ENCODE measurements around the gene BCORL1.

Gene BCORL1

DNA sequence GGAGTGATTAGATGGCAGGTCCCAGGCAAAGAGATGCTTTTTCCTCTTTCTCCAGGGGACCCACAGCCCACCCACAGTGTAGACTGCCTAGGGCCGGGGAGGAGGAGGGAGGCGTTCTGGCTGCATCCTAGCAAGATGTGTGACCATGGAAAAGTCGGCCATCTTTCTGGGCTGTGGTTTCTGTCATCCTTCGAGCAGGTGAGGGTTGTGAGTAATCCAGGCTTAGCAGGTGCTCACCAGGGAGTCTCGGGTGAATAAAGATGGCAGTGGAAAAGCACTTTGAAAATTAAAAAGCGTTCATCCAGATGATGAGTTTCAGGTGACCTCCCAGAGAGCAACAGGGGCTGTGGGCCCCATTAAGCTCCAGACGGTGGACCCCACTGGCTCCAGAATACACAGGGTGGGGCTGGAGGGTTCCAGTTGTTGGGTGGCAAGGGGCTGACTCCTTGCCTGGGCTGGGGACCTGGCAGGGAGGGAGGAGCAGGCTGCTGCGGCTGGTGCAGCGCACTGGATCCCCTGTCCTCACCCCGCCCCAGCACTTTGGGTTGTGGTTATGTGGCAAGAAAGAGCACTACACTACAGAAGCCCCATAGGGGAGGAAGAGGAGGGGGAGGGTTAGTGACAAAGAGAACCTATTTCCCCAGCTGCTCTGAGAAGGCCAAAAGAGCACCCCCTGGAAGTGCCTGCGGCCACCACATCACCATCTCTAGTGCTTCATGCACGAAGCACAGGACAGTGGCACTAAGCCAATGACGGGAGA is 104.2 kb downstream of the BCORL1 start:
- in situ Hi-C loops (cut with MboI; ENCODE audit: low sequenced_read_pairs) = no loop called here

DNA sequence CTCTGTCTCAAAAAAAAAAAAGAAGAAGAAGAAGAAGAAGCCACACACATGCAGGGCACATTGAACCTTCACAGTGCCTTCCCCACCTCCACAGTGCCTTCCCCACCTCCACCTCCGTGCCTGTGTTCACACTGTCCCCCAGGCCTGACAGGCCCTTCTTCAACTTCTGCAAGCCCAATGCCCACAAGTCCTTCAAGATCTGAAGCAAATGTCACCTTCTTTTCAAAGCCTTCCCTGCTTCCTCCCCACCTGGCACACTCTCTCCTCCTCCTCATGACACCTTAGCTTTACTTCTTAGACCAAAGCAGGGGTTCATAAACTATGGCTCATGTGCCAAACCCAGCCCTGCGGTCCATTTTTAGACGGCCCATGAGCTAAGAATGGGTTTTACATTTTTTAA is 107.9 kb downstream of the BCORL1 start:
- in situ Hi-C loops (cut with MboI; ENCODE audit: low sequenced_read_pairs) = no loop called here

DNA sequence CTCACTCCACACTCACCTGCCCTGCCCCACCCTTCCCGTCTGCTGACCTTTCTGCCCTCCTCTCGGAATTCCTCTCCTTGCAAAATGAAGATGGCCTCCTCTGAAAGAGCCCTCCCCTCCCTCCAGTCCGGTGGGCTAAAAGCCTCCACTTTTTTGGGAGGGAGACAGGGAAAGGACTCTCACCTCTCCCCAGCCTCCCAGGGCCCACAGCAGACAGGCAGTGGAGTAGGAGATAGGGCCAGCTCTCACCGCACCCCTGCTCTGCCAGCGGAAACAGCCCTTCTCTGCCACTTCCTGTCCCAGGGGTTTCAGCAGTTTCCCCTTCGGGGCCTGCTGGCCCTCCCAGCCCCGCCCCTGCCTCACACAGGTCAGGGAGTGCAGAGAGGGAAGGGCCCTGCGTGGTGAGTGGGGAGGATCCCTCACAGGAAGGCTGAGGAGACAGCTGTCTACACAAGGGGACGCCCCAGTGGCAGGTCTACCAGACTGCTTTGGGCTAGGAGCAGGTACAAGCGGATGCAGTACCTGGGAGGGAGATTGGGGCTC is 109.6 kb downstream of the BCORL1 start:
- in situ Hi-C loops (cut with MboI; ENCODE audit: low sequenced_read_pairs) = no loop called here

DNA sequence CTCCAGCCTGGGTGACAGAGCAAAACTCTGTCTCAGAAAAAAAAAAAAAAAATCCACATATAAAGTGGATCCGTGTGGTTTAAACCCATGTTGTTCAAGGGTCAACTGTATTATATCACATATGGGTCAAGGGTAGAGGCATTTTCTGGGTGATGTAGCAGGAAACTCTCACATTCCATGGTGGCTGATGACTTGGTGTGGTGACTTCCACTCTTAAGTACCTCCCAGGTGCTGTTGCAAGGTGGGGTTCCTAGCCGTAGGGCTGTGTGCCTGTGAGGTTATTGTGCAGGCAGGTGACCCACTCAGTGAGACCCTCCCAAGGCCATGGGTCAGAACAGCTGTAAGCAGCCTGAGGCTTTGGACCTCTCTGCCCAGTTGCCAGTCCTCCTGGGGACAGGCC is 110.8 kb downstream of the BCORL1 start:
- in situ Hi-C loops (cut with MboI; ENCODE audit: low sequenced_read_pairs) = no loop called here

DNA sequence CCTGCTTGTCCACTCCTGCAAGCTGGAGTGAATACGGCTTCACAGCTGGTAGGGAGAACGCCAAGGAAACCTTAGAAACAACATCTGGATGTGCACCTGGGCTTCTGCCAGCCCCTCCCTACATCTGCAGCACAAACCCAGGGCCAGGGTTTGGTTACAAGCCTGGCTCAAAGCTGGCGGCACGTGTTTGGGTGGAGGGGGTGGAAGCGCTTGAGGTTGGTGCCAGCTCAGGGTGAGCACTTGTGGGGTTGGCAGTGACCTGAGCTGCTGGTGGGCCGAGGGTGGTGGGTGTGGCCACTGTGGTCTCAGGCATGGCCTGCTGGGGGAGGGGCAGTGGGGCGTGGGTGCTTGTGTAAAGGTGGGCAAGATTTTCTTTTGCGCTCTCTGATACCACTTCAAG is 112.3 kb downstream of the BCORL1 start:
- in situ Hi-C loops (cut with MboI; ENCODE audit: low sequenced_read_pairs) = no loop called here

DNA sequence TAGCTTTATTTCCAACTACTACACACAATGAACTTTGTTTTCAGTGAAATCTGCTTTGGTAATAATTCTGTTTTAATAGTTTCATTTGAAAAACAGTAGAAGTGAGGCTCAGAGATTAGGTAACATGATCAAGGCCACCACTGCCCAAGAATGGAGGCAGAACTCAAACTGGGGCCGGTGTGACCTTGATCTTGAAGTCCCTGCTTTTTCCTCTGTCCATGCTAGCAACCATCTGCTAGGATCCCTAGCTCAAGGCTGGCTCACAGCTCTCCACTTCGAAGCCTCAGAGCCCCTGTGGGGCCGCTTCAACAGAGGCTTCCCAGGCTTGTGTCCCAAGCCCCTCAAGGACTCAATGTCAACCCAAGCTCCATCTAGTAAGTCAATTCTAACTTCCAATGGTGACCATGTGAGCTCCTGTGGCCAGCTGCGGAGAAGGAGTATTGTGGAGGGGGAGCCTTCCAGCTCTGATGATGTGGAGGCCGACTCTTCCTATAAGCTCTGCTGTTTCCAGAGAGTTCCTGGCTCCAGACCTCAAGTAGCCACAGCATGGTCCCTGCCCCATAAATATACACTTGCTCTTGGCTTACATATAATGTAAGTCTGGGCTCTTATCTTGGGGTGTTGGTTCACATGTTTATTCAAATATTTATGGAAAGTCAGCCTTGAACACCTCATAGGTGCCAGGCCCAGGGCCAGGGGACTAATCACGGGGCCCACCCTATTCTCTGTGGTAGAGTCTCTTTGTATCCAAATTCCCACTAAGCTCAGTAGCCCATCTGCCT is 113.0 kb downstream of the BCORL1 start:
- in situ Hi-C loops (cut with MboI; ENCODE audit: low sequenced_read_pairs) = no loop called here

DNA sequence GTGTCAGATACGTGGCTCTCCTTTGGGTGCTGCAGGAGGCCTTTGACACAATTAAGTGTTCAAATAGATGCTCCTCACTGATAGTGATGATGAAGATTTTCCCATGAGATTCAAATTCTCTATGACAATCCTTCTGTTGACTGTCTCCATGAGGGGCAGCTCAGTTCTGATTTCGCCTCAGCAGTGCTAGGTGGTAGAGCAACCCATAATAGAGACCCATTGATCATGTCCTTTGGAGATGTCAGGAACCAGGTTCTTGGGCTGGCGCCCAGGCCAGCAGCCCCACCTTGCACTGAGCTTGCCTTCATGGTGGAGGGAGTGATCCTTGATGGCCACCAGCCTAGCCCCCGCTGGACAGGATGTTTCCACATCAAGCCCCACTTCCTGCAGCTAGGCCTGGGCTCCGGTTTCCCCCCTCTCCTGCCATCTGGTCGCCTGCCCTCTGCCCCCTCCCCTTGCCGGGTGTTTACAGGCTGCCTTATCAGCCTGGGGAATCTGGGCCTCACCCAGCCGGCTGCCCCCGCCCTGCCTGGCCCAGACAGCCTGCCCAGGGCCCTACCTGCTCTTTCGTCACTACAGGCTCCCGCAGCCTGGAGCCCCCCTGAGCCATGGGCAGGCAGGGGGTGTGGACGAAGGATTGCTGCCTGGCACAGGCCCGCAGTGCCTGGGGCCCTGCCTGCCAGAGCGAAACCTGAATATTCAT is 115.2 kb downstream of the BCORL1 start:
- in situ Hi-C loops (cut with MboI; ENCODE audit: low sequenced_read_pairs) = no loop called here

DNA sequence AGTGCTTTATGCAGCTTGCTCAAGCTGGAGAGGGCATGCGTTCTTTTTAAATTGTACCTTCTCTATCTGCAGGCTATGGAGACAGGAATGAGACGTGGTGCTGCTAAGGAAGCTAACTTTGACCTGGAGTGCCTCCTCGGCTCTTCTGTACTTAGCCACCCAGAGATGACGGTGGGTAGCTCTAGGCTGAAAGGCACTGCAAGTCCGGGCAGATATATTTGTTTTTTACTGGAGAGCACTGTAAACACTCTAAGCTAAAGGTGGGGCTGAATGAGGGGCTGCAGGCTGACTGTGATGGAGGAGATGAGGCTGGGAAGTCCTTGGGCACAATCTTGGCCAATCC is 115.7 kb downstream of the BCORL1 start:
- in situ Hi-C loops (cut with MboI; ENCODE audit: low sequenced_read_pairs) = no loop called here

DNA sequence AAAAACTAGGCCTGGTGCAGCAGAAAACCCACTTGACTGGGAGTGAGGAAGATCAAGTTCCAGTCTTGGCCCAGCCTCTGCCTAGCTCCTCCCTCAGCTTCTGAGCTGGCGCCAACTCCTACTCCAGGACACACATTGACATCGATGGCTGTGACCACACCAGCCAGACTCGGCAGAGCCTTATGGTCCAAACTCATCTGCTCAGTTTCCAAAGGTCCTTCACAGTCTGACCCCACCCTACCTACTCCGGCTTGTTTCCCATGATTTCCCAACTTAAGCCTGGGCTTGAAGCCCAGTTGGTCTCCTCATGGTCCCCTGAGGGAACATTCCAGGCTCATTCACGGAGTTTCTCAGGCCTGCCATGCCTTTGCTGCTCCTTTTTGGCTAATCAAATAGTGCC is 117.7 kb downstream of the BCORL1 start:
- in situ Hi-C loops (cut with MboI; ENCODE audit: low sequenced_read_pairs) = no loop called here

DNA sequence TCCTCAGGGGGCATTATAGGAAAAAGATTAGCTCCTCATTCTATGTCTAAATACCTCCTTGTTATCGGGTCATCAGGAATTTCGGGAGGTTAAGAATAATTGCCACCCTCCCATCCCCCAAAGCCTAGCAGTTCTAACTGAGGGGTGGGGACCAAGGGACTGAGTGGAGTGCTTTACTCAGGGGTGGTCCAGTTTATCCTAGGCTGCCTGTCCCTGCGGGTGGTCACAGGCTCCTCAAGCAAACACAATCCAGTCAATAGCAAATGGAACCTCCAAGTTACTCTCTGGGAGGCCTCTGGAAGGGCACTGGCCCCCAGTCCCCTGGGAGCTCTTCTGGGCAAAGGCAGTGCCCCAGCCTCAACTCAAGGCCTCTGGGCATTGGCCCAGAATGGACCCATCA is 121.2 kb downstream of the BCORL1 start:
- in situ Hi-C loops (cut with MboI; ENCODE audit: low sequenced_read_pairs) = no loop called here

DNA sequence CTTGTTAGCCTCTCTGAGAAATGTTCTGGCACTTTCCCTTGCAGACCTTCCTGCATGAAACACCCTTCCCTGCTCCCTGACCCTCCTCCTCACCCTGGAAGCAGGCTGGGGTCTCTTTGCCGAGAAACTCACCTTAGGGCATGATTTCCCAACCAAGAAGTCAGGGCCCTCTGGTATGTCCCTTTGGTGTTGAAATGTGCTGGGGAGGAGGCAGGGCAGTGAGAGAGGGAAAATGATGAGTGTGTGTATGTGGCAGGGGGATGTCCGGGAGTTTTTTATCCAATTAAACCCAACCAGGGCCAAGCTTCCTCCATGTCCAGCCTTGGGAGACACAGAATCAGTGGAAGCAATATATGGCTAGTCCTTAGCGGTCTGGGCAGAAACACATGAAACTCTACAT is 122.8 kb downstream of the BCORL1 start:
- in situ Hi-C loops (cut with MboI; ENCODE audit: low sequenced_read_pairs) = no loop called here

DNA sequence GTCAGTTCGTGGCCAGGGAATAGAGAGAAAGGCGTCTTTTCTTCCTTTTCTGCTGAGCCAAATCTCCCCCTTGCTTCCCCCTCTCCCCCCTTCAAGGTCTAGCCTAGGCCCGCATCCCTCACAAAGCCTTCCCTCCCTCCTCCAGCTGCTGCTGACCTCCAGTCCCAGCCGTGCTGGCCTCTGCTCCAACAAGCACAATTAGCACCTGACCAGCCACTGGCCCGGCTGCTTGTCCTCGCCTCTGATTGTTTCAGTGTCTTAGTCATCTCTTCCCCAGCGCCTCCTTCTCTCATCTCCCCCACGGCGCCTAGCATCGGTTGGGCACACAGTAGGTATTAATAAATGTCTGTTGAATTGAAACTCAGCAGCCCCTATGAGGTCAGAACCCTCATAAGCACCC is 123.6 kb downstream of the BCORL1 start:
- in situ Hi-C loops (cut with MboI; ENCODE audit: low sequenced_read_pairs) = no loop called here
